ENCODE results near the gene WDR47. TPM values are rescaled to one million over a fixed set of nuclear protein-coding genes. Genes with fewer than 3 reads are reported as not detected.
"Not testable (repeated sequence)": the region's sequence is repeated elsewhere in the genome, so short reads cannot be mapped to it uniquely, and the experiment has no call there.

The WDR47 gene
- total RNA-seq, 1 experiment from 2014 or later: 14.2 TPM

DNA sequence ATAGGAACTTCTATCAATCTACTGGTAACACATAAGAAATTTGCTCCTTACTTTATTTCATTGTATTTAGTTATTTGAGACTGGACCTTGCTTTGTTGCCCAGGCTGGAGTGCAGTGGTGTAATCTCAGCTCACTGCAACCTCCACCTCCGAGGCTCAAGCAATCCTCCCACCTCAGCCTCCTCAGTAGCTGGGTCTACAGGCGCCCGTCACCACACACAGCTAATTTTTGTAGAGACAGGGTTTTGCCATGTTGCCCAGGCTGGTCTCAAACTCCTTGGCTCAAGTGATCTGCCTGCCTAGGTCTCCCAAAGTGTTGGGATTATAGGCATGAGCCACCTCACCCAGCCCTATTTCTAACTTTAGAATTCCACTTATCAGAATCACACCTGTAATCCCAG, 10.2 kb upstream of the WDR47 start:
- DNase-seq (ENCODE audit: low read depth): not testable (repeated sequence)

DNA sequence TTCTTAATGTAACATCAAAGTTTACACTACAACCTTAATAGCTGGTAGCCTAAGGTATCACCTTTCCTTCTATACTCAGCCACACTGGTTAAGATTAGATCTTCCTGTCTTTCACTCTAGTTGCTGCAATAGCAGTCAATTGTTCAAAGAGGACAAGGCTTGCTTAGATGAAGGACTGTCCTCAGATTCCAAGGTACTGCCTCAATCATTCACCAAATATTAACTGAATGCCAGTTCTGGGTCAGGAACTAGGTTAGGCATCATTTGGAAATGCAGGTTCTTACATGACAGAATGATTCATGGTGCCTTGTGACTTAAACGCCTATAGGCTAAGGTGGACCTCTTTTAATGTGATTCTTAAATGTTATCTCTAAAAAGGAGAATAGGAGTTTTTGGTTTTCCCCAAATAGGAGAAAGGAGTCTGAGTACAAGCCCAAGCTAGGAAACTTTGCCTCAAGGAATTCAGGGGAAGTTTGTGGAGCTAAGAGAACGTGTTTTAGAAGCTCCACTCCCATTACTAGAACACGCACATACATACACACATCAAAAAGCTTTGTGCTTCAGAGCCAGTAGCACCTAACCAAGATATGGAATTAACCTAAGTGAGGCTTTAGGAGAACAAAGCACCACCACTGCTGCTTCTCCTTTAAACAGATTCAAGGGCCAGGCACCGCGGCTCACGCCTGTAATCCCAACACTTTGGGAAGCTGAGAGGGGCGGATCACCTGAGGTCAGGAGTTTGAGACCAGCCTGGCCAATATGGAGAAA, 8.5 kb upstream of the WDR47 start:
- no peak for DNase-seq (ENCODE audit: low read depth)

- no peak for DNase-seq (ENCODE audit: low read depth)
Observed at GRCh38 chr1:109048335-109048734, 6.4 kb upstream of the WDR47 start.

DNA sequence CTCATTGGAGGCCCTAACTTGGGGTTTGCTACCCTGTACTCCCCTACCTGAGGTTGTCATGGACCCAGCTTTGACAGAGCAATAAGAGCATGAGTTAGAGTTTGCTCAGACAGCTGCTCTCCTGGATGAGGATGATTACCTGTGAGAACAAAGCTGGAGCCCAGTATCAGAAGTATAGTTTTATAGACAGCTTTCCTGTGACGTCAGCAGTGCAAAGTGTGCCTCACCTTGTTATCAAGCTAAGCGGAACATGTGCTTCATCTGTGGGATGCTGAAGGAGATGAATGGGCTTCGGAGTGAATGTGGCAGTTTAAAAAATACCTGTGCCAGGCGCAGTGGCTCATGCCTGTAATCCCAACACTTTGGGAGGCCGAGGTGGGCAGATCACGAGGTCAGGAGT, 5.4 kb upstream of the WDR47 start:
- DNase-seq (ENCODE audit: low read depth): no peak

- no peak for DNase-seq (ENCODE audit: low read depth)
Observed at GRCh38 chr1:109046671-109047070, 4.8 kb upstream of the WDR47 start.

- DNase-seq (ENCODE audit: low read depth): no peak
Observed at GRCh38 chr1:109045595-109045994, 3.7 kb upstream of the WDR47 start.

GRCh38 chr1:109040989-109041620, 797 bp downstream of the WDR47 start:
- DNase-seq (ENCODE audit: low read depth): peak; percentile 62

DNA sequence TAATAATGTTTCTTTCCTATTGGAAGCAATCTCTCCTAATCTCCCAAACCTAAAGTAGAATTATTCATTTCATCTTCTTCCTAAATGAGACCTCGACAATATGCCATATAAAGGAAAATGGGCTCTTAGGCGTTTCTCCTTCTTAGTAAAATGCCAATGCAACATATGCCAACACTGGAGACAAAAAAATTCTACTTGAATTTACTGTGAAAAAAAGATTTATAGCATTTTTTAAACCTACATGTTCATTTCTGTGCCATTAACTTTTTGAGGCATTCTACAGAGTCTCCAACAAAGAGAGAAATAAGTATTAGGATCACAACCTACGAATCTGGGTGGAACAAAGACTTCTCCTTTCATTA, 1.3 kb downstream of the WDR47 start:
- no peak for DNase-seq (ENCODE audit: low read depth)

DNA sequence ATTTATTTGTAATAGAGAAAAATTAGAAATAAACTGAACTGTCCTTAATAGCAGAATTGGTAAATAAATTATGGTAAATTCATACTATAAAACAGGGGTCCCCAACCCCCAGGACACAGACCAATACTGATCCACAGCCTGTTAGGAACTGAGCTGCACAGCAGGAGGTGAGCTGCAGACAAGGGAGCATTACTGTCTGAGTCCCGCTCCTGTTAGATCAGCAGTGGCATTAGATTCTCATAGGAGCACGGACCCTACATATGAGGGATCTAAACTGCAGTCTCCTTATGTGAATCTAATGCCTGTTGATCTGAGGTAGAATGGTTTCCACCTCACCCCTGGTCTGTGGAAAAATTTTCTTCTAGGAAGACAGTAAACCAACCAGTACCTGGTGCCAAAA, 7.5 kb downstream of the WDR47 start:
- DNase-seq (ENCODE audit: low read depth): no peak

- DNase-seq (ENCODE audit: low read depth): not testable (repeated sequence)
Observed at GRCh38 chr1:109029493-109029892, 12.4 kb downstream of the WDR47 start.

- DNase-seq (ENCODE audit: low read depth): no peak
Observed at GRCh38 chr1:109027841-109028240, 14.1 kb downstream of the WDR47 start.

DNA sequence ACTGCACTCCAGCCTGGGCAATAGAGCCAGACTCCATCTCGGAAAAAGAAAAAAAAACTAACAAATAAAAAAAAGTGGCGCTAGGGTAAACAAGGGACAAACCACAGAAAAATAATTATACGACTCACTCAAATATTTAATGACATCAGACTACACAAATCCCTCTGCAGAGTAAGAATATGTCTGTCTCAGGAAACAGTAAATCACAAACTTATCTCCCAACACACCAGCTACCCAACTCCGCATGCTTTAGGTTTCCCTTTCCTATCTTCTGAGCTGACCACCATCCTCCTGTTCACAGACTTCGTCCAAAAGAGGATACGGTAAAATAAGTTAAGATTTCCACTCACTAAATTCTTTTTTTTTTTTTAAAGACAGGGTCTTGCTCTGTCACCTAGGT, 16.2 kb downstream of the WDR47 start:
- DNase-seq (ENCODE audit: low read depth): peak; percentile 15

DNA sequence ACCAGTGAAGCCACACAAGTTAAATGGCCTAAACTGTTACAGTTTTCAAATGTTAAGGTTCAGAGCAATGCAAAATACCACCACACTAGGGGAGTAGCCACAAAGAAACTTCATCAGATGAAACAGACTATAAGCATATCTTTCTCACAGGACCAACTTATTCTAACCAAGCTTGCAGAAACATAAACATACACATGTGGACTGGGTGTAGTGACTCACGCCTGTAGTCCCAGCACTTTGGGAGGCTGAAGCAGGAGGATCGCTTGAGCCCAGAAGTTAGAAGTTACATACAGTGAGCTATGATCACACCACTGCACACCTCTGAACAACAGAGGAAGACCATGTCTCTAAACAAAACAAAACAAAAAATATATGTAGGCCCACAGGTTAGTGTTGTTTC, 17.3 kb downstream of the WDR47 start:
- peak; percentile 11 for DNase-seq (ENCODE audit: low read depth)

DNA sequence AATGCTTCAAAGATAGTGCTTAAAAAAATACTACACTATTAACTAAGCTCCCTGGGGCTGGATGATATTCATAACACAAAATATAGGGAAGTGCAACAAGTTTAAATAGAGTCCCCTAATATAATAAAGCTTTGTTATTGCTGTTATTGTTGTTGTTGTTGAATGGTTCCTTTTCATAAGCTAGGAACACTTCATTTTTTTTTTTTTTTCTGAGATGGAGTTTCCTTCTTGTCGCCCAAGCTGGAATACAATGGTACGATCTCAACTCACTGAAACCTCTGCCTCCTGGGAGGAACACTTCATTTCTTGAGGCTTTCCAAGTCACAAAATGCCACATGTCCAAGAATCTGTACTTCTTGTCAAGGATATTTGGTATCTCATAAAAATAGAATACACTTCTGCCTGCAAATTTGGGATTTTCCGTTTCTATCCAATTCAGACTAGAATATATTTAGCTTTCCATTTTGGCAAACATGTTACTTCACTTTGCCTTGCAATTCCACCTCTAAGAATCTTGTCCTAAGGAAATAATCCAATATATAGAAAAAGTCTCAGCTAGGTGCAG, 21.1 kb downstream of the WDR47 start:
- DNase-seq (ENCODE audit: low read depth): no peak

GRCh38 chr1:109017719-109018118, 24.2 kb downstream of the WDR47 start:
- DNase-seq (ENCODE audit: low read depth): not testable (repeated sequence)

DNA sequence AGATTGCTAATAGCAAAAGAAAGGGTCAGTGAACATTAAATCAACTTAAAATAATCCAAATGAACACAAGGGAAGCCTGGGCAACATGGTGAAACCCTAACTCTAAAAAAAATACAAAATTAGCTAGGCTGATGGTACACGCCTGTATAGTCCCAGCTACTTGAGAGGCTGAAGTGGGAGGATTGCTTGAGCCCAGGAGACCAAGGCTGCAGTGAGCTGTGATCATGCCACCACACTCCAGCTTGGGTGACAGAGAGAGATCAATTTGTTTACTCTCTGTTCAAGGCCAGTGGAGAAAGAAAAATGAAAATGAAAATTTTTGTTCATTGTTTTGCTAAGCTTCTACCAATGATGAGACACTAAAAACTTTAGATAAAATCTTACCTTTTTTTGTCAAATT, 24.8 kb downstream of the WDR47 start:
- DNase-seq (ENCODE audit: low read depth): no peak

- DNase-seq (ENCODE audit: low read depth): no peak
Observed at GRCh38 chr1:109011335-109011734, 30.6 kb downstream of the WDR47 start.

DNA sequence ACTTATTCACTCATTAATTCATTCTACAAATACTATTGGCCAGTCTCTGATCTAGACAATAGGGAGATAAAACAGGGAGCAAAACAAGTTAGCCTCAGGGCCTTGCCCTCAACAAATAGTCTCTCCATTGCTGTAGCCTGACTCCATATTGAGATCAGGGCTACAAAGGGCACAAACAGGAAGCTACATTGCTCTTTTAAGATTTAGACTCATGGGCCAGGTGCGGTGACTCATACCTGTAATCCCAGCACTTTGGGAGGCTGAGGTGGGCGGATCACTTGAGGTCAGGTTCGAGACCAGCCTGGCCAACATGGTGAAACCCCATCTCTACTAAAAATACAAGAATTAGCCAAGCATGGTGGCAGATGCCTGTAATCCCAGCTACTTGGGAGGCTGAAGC, 45.3 kb downstream of the WDR47 start:
- peak; percentile 7 for DNase-seq (ENCODE audit: low read depth)

- DNase-seq (ENCODE audit: low read depth): no peak
Observed at GRCh38 chr1:108983114-108983513, 58.8 kb downstream of the WDR47 start.

- no peak for DNase-seq (ENCODE audit: low read depth)
Observed at GRCh38 chr1:108976658-108977057, 65.2 kb downstream of the WDR47 start.

DNA sequence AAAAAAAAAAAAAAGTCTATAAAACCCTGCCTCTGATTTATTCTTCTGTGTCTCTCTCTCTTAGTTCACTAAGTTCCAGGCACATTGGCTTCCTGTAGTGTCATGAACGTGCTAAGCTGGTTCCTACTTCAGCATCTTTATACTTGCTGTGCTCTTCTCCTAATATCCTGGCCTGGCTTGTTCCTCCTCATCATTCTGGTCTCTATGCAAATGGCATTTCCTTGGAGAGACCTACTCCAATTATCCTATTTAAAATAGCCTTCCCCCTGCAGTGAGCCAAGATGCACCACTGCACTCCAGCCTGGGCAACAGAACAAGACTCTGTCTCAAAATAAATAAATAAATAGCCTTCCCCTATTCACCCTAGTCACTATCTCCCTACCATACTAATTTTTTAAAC, 69.0 kb downstream of the WDR47 start:
- DNase-seq (ENCODE audit: low read depth): no peak

GRCh38 chr1:108969346-108969745, 72.6 kb downstream of the WDR47 start:
- no peak for DNase-seq (ENCODE audit: low read depth)

DNA sequence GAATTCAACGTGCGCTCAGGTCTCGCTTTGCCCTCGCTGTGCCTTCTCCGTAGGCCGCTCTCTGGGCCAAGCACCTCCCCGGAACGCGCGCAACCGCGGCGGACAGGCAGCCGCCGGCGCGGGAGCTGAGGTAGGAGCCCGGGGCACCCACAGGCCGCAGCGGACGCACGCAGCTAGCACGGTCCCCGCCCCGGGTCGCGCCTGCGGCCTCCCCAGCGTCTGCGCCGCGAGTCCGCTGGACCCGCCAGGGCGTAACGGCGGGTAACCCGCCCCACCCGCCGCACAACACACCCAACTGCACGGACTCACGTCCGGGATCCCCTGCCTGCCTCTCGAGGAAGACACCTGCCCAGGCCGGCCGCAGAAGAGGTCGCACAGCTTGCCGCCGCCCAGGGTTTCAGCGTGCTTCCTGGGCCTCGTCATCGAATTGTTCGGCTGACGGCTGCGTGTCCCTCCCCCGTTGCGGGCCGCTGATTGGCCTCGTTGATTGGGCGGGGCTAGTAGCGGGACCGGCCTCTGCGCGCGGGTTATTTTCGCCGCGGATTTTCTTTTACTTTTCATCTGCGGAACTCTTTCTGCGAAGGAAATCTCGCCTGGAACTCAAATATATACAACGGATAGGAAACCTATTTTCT, 78.7 kb downstream of the WDR47 start, which contains the start of gene CLCC1:
CLCC1 (minus strand) TSS at position 433 of the 635 bp plus-strand sequence. CDS start 13,047 bp downstream, outside the sequence.
- peak; percentile 99 for DNase-seq (ENCODE audit: low read depth)

Measured in Daoy (cell line).